Right ventricle myocardium superior (tissue), 1 donor: ENCODE results near the gene TMEM26. TPM values are rescaled to one million over a fixed set of nuclear protein-coding genes. Genes with fewer than 3 reads are reported as not detected.

Experiments used
- ATAC-seq: fragments of 200-7000 bp; cut with Tn5 transposase; one replicate; pipeline ENCODE4 v1.9.1; 2020; ENCODE audit warnings: mild to moderate bottlenecking; ENCODE audit not compliant: poor library complexity
- DNase-seq: peaks from one replicate; pipeline ENCODE4 v3.0.0-alpha.2; 2020
- intact Hi-C: fragments of 100-400 bp; cut with DNase I; formaldehyde crosslinking; loops from one replicate; pipeline ENCODE4 v1.11.2; 2022
- total RNA-seq: library from RNA; stranded (reverse); fragmentation: NEBNext Ultra II Directional; extraction: Animal tissue kit (Norgen Biotek cat#: 25700); gene quantifications from one replicate; pipeline ENCODE4 v1.2.1, GENCODE V29; 2021
- donor health status: DM: no; HTN: yes; CAD: no; lungs with severe emphysema.

TMEM26 gene
- total RNA-seq, 1 donor from 2014 or later = 0.54 TPM

- ATAC-seq (no peak), DNase-seq (no peak)
- intact Hi-C loops = no loop called here
Observed at GRCh38 chr10:61464461-61465170, 11.4 kb upstream of the TMEM26 start.

GRCh38 chr10:61463035-61463909, 10.1 kb upstream of the TMEM26 start:
- intact Hi-C loops = no loop called here
- no peak for DNase-seq
- peak; percentile 22 for ATAC-seq

GRCh38 chr10:61460835-61461234, 7.7 kb upstream of the TMEM26 start:
- intact Hi-C loops = no loop called here
- ATAC-seq = no peak
- DNase-seq = no peak

GRCh38 chr10:61458031-61458430, 4.8 kb upstream of the TMEM26 start:
- no peak for ATAC-seq
- no peak for DNase-seq
- intact Hi-C loops = no loop called here

GRCh38 chr10:61456095-61456789, 3.1 kb upstream of the TMEM26 start:
- ATAC-seq = no peak
- DNase-seq = no peak
- intact Hi-C loops = no loop called here

- ATAC-seq (no peak), DNase-seq (no peak)
- intact Hi-C loops = no loop called here
Observed at GRCh38 chr10:61455656-61456055, 2.5 kb upstream of the TMEM26 start.

GRCh38 chr10:61454541-61454940, 1.4 kb upstream of the TMEM26 start:
- no peak for ATAC-seq
- no peak for DNase-seq
- intact Hi-C loops = no loop called here

- intact Hi-C loops = no loop called here
- DNase-seq (no peak), ATAC-seq (no peak)
Observed at GRCh38 chr10:61452151-61452651, 980 bp downstream of the TMEM26 start.

- ATAC-seq (no peak), DNase-seq (no peak)
- intact Hi-C loops = no loop called here
Observed at GRCh38 chr10:61451357-61451756, 1.8 kb downstream of the TMEM26 start.

GRCh38 chr10:61448841-61449600, 4.2 kb downstream of the TMEM26 start:
- ATAC-seq (no peak), DNase-seq (no peak)
- intact Hi-C loops = no loop called here

- DNase-seq = no peak
- intact Hi-C loops = no loop called here
Observed at GRCh38 chr10:61448091-61448490, 5.1 kb downstream of the TMEM26 start.

GRCh38 chr10:61439058-61439609, 14.0 kb downstream of the TMEM26 start:
- ATAC-seq = no peak
- DNase-seq = no peak
- intact Hi-C loops = no loop called here

More at GRCh38 chr10:61448091-61448490, 5.1 kb downstream of the TMEM26 start:
- no peak for ATAC-seq

- intact Hi-C loops = no loop called here
- DNase-seq (no peak), ATAC-seq (no peak)
Observed at GRCh38 chr10:61438141-61438988, 14.8 kb downstream of the TMEM26 start.

- DNase-seq (no peak), ATAC-seq (no peak)
- intact Hi-C loops = no loop called here
Observed at GRCh38 chr10:61423178-61423577, 30.0 kb downstream of the TMEM26 start.

- intact Hi-C loops = no loop called here
- DNase-seq = no peak
- no peak for ATAC-seq
Observed at GRCh38 chr10:61417661-61418060, 35.5 kb downstream of the TMEM26 start.

GRCh38 chr10:61415824-61416223, 37.4 kb downstream of the TMEM26 start:
- DNase-seq (no peak), ATAC-seq (no peak)
- intact Hi-C loops = no loop called here

GRCh38 chr10:61411706-61412105, 41.5 kb downstream of the TMEM26 start:
- intact Hi-C loops = no loop called here
- no peak for ATAC-seq
- no peak for DNase-seq
